ENCODE measurements around the gene KIF3B. TPM values are rescaled to one million over a fixed set of nuclear protein-coding genes. Genes with fewer than 3 reads are reported as not detected.
A peak's percentile ranks its signal among the peaks of the same experiment; 100 is the strongest.

The KIF3B gene
- total RNA-seq, 1 donor from 2014 or later: 20.1 TPM

- H3K4me1 ChIP-seq: peaks cover 0 to 3% of the 10 kb centered on the region in 2 donors
- H3K27me3 ChIP-seq: no peaks in the 10 kb centered on the region
- DNase-seq (ENCODE audit: low spot score in 2 of 2): no peak
- no peak overlapping the region for H3K27ac ChIP-seq
- H3K4me3 ChIP-seq: no peak overlapping the region
- no peaks in the 10 kb centered on the region for H3K36me3 ChIP-seq
- H3K9me3 ChIP-seq: no peaks in the 10 kb centered on the region
- intact Hi-C loops (cut with DNase I): no loop called here
- TF ChIP-seq CTCF (IDR thresholded peaks at IDR 0.05): no peak
These were observed 15.1 kb downstream of the KIF3B start for GRCh38 chr20:32292548-32292947.

- Histone ChIP-seq H3K9me3 (no peaks in the 10 kb centered on the region), H3K27ac (no peak overlapping the region), H3K27me3 (no peaks in the 10 kb centered on the region), H3K4me1 (peaks cover 0 to 3% of the 10 kb centered on the region in 2 donors), H3K4me3 (no peak overlapping the region), H3K36me3 (no peaks in the 10 kb centered on the region)
- no peak for DNase-seq (ENCODE audit: low spot score in 2 of 2)
- no peak for TF ChIP-seq CTCF (IDR thresholded peaks at IDR 0.05)
- intact Hi-C loops (cut with DNase I): no loop called here
These were observed 16.6 kb downstream of the KIF3B start for GRCh38 chr20:32294071-32294470.

- Histone ChIP-seq H3K36me3 (no peaks in the 10 kb centered on the region), H3K4me3 (no peak overlapping the region), H3K27me3 (no peaks in the 10 kb centered on the region), H3K9me3 (no peaks in the 10 kb centered on the region), H3K4me1 (peaks cover 0 to 3% of the 10 kb centered on the region in 2 donors), H3K27ac (no peak overlapping the region)
- DNase-seq (ENCODE audit: low spot score in 2 of 2): no peak
- intact Hi-C loops (cut with DNase I): no loop called here
- no peak for TF ChIP-seq CTCF (IDR thresholded peaks at IDR 0.05)
These were observed 19.0 kb downstream of the KIF3B start for GRCh38 chr20:32296412-32296811.

GRCh38 chr20:32296819-32297420 lies 19.5 kb downstream of the KIF3B start:
- Histone ChIP-seq H3K9me3 (no peaks in the 10 kb centered on the region), H3K4me1 (peaks cover 0 to 3% of the 10 kb centered on the region in 2 donors), H3K27me3 (no peaks in the 10 kb centered on the region), H3K4me3 (no peak overlapping the region), H3K27ac (no peak overlapping the region), H3K36me3 (no peaks in the 10 kb centered on the region)
- no peak for TF ChIP-seq CTCF (IDR thresholded peaks at IDR 0.05)
- intact Hi-C loops (cut with DNase I): no loop called here
- no peak for DNase-seq (ENCODE audit: low spot score in 2 of 2)

- Histone ChIP-seq H3K9me3 (no peaks in the 10 kb centered on the region), H3K27me3 (no peaks in the 10 kb centered on the region), H3K36me3 (no peaks in the 10 kb centered on the region), H3K4me1 (peaks cover 0 to 3% of the 10 kb centered on the region in 2 donors), H3K27ac (no peak overlapping the region), H3K4me3 (no peak overlapping the region)
- TF ChIP-seq CTCF (IDR thresholded peaks at IDR 0.05): no peak
- intact Hi-C loops (cut with DNase I): no loop called here
- peak in 1 of 2 donors; percentile 5 for DNase-seq (ENCODE audit: low spot score in 2 of 2)
These were observed 20.0 kb downstream of the KIF3B start for GRCh38 chr20:32297439-32297838.

GRCh38 chr20:32300647-32301046 lies 23.2 kb downstream of the KIF3B start:
- intact Hi-C loops (cut with DNase I): no loop called here
- Histone ChIP-seq H3K27ac (no peak overlapping the region), H3K4me3 (no peak overlapping the region), H3K27me3 (no peaks in the 10 kb centered on the region), H3K9me3 (no peaks in the 10 kb centered on the region), H3K4me1 (peaks cover 0 to 3% of the 10 kb centered on the region in 2 donors), H3K36me3 (no peaks in the 10 kb centered on the region)
- no peak for TF ChIP-seq CTCF (IDR thresholded peaks at IDR 0.05)
- DNase-seq (ENCODE audit: low spot score in 2 of 2): no peak
